RPMI8226 (cell line): ENCODE results near the gene ARL2.
A peak's percentile ranks its signal among the peaks of the same experiment; 100 is the strongest.
"Not testable (repeated sequence)": the region's sequence is repeated elsewhere in the genome, so short reads cannot be mapped to it uniquely, and the experiment has no call there.

Experiments
- DNase-seq: peaks from one replicate; pipeline ENCODE4 v3.0.0-alpha.2; 2015

ARL2 gene

DNA sequence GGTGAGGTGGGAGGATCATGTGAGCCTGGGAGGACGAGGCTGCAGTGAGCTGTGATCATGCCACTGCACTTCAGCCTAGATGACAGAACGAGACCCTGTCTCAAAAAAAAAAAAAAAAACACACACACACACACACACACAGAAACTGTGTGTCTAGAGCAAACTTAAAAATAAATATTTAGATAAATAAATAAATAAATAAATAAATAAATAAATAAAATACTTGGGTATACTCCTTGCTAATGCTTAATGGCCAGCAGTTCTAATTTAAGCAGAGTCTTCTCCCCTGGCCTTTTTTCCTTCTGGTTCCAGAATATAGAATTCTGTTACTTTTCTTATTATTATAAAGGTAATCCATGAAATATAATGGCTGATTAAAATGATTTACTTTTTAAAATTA, 5.1 kb upstream of the ARL2 start:
- DNase-seq = no peak

DNA sequence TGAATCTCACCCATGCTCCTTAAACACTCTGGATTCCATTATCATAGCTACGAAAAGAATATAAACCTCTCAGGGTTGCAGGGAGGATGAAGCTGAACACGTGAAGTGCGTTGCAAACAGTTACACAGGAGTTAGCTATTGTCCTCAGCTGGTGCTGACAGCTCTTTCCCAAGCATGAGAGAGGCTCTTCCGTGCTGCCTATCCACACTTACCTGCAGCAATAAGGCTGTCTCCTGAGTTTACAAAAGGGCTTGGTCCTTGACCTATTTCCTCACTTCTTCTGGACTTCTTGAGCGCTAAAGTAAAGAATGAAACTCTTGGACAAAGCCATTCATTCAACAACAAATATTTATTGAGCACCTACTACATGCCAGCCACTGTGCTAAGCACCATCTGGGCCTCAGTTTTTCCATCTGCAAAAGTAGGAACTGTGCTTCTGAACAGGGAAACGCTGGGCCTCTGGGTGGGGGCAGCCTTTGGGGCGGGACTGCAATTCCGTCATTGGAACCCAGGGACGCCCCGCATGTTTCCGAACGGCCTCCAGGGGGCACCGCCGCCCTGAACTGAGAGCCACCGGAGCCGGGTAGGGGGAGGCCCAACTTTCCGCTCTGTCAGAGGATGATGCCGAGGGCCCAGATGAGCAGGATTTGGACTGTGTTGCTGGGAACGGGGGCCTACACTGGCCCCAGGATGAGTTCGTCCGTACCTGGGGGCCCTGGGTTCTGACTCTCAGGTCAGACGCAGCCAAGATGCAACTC, 651 bp upstream of the ARL2 start:
- DNase-seq = peak; percentile 94

DNA sequence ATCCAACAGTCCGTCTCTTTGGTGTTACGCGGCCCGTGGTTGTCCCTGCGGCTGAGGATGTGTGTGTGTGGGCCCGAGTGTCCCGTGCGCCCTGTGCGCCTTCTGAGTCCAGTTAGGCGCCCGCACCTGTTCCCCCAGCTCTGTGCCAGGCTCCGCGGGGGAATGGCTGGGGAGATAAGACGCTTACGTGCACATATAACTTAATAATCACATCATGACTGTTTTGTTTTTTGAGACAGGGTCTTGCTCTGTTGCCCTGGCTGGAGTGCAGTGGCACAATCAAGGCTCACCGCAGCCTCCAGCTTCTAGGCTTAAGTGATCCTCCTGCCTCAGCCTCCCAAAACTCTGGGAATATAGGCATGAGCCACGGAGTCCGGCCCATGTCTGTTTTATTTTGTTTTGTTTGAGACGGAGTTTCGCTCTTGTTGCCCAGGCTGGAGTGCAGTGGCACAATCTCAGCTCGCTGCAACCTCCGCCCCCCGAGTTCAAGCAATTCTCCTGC, 817 bp downstream of the ARL2 start:
- DNase-seq = no peak

DNA sequence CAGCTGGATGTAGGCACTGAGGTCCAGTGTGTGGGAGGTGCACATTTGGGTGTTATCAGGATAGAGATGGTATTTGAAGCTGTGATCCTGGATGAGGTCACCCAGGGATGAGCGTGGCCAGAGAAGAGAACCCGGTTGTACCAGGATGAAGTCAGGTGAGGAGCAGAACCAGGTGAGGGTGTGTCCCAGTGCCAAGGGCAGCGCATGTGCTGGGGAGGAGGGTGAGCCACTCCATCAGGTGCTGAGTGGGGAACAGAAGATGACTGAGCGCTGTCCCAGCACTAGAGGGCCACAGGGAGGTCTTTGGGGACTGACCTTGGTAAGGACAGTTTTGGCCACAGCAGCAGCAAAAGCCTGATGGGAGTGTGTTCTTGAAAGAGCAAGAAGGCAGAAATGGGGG, 2.7 kb downstream of the ARL2 start:
- DNase-seq = no peak

DNA sequence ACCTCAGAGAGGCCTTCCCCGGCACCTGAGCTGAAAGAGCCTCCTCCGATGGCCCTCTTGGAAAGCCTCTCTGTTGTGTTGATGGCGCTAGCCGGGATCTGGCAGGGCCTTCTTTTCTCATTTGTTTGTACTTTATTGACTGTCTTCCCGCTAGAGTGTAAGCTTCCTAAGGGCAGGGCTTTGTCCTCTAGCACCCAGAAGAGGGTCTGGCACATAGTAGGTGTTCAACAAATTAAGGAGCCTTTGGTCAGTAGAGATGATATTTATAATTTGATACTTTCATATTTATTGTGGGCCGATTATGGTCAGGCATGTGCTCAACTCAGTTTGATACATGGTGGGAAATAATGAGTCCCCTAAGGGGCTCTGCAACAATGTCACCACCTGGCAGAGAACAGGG, 4.0 kb downstream of the ARL2 start:
- DNase-seq = no peak

DNA sequence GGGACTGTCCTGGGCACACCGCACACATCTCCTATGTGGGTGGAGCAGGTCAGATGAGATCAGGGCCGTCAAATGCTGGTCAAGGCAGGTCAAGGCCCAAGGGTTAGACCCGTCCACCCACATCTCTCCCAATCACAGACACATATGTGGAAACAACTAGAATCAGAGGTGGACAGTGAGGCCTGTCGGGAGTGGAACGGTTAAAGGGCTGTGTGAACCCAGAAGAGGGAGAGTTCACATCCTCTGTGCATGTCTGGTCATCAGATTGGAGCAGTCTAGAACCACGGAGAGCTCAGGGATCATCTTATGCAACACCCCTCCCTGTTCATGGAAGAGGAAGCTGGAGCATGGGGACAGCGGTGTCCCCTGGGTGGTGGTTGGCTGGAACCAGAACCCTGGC, 5.9 kb downstream of the ARL2 start:
- no peak for DNase-seq

DNA sequence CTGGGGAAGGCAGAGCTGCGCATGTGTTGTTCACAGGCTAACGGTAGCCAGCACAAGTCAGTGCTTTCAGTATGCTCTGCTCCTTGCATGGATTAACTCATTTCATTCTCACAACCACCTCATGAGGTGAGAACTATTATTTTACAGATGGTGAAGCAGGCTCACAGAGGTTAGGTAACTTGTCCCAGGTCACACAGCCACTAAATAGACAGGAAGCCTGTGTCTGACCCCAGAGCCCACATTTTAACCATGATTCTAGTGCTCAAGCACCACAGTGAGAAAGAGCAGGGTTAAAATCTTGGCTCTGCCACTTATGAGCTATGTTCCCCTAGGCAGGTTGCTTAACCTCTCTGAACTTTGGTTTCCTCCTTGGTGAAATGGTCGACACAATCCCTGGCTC, 7.0 kb downstream of the ARL2 start:
- no peak for DNase-seq

DNA sequence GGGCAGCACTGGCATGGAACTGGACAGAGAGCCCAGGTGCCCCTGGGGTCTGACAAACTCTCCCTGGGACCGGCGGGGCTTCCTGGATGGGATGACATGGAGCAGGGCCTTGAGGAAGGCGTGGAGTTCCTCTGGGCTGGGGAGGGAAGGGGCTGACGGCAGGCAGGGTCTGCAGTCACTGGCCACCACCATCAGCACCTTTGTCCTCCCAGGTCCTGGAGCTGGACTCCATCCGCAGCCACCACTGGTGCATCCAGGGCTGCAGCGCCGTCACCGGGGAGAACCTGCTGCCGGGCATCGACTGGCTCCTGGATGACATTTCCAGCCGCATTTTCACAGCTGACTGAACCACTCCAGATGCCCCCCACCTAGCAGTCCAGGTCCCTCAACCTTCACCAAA, 7.5 kb downstream of the ARL2 start:
- DNase-seq = no peak

DNA sequence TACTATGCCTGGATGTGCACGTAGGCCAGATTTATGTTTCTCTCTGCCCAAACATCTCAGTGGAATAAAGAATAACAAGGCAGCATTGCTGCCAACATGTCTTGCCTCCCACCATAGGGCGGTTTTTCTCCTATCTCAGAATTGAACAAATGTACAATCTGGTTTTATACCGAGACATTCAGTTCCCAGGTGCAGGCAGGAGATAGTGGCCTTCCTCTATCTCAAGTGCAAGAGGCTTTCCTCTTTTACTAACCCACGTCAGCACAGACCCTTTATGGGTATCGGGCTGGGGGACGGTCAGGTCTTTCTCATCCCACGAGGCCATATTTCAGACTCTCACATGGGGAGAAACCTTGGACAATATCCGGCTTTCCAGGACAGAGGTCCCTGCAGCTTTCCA, 9.5 kb downstream of the ARL2 start:
- not testable (repeated sequence) for DNase-seq

DNA sequence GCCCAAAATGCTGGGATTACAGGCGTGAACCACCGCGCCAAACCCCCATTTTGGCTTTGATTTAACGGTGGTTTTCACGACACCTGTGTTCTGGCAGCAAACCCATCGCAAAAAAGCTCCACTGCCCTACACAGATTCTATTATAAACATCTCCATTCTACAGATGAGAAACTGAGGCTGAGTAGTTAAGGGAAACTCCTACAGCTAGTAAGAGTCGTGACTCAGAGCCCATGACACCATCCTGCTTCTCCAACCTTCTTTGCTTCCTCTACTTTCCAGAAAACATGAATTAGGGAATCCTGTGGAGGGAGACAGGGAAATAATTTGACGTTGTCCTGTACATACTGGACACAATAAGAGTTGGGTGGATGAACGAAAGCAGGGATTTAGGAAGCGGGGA, 12.8 kb downstream of the ARL2 start:
- no peak for DNase-seq

DNA sequence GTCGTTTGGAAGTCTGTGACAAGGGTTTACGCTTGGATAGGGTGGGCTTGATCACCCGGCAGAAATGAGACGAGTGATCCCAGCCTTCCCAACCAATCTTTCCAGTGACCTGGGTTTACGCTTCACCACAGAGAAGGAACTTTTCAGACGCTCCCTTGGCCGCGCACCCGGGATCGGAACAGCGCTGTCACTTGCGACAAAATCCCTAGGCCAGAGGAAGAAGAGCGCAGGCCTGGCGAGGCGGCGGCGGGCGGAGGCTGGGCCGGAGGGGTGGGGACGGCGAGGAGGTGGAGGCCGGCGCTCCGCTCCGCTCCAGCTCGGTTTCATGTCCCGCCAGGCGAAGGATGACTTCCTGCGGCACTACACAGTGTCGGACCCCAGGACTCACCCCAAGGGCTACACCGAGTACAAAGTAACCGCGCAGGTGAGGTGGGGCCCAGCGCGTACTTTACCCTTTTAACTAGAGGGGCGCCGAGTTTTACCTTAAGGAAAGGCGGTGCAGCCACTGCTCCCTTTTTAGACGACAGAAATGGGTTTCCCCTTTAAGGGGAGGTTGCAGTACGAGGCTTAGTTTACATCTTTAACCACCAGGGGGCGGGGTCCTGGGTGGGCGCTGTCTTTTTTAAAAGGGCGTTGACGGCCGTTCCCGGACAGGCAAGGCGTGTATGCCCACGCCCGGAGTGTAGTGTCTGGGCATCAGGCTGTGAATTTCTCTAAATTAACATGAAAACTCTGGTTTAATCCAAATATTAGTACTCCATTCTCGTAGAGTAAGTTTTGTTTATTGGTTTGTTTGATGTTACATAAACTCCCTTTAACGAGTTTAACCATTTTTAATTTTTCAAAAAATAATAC, 13.5 kb downstream of the ARL2 start, which contains the start of gene SNX15:
Gene SNX15, plus strand, starts transcription at position 227 of the 855 bp plus-strand sequence. Its CDS starts 99 bp downstream, at position 326.
- peak; percentile 99 for DNase-seq

DNA sequence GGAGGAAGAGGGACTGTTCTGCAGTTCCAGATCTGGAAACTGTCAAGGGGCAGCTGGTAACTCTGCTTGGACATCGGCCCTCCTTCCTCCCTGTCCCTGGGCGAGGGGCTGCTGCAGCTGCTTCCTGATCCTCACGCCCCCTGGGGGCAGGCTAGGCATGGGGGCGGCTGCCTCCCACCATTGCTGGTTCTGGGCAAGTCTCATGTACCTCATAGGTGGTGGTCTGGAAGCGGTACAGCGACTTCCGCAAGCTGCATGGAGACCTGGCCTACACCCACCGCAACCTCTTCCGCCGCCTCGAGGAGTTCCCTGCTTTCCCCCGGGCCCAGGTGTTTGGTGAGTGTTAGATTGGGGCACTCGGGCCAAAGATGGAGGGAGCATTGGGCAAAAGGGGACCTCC, 18.3 kb downstream of the ARL2 start:
- DNase-seq = no peak

DNA sequence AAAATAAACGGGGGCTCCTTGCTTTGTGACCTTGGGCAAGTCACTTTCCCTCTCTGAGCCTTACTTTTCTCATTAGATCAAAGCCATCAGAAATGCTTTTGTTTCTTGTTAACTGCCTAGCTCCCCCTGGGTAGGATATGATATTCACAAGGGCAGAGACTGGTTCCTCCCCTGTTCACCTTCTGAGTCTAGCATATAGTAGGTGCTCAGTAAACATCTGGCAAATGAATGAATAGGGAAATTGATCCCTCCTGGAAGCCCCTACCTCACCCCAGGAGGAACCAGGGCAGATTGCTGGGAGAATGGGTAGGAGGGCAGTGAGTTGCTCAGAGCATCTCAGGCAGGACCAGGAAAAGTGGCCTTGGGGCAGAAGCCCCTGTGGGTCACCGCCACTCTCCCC, 20.5 kb downstream of the ARL2 start:
- DNase-seq = no peak

DNA sequence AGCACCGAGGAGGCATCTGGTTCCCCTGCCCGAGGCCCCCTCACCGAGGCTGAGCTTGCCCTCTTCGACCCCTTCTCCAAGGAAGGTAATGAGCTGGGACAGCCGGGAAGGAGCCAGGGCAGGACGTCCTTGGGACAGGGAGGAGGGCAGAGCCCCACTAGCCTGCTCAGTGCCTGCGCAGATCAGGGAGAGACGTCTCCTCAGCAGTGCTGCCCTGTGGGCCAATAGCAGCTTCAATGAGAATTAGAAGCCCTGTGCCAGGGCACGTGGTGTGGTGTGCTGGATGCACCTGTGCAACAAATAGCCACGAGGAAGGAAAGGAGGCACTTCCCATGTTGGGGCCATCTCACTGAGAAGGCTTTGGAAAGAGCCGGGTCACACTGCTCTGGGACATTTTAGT, 21.6 kb downstream of the ARL2 start:
- DNase-seq = no peak

DNA sequence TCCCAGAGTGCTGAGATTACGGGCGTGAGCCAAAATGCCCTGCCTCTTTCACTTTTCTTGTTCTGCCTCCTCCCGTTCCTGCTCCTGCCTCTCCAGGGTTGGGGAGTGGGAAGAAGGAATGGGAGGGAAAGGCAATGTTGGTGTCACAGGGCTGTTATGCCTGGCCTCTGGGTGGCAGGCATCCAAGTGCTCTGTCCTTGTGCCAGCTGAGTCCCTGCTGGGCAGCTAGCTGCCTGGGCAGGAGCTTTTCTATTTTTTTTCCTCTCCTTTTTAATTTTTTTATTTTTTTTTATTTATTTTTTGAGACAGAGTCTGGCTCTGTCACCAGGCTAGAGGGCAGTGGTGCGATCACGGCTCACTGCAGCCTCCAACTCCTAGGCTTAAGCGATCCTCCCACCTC, 23.0 kb downstream of the ARL2 start:
- no peak for DNase-seq

DNA sequence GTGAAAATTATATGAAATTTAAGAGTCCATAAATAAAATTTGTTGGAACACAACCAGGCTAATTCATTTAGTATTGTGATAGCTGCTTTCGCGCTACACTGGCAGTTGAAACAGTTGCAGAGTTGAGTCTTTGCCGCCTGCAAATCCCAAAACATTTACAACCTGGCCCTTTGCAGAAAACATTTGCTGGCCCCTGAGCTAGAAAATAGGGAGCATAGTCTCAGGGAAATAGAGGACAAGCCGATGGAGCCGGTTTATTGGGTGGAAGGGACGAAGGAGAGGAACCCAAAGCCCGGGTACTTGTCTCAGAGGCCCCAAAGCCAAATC, 26.5 kb downstream of the ARL2 start:
- DNase-seq = no peak

DNA sequence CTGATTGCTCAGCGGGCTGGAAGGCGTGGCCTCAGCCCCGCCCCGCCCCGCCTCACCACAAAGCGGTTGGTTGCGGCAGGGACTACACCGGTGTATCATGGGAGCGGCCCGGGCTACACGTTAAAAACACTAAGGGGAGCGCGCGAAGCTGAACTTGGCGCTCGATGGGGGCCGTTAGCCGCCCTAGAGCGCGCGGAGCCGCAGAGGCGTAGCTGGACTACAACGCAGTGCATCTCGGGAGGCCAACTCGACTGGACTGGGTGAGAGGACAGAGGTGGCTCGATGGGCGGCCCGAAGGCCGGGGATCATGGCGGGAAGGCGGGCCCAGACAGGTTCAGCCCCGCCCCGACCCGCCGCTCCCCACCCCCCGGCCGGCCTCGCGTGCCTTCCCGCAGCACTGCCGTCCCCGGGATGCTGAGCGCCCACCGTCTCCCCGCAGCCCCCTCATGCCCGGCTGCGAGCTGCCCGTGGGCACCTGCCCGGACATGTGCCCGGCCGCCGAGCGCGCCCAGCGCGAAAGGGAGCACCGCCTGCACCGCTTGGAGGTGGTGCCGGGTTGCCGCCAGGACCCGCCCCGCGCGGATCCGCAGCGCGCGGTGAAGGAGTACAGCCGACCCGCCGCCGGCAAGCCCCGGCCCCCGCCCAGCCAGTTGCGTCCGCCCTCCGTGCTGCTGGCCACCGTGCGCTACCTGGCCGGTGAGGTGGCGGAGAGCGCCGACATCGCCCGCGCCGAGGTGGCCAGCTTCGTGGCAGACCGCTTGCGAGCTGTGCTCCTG, 27.1 kb downstream of the ARL2 start, which contains the start of gene SAC3D1:
Gene SAC3D1, plus strand, starts transcription at position 364 of the 776 bp plus-strand sequence. Its CDS starts 83 bp downstream, at position 447.
- peak; percentile 98 for DNase-seq

DNA sequence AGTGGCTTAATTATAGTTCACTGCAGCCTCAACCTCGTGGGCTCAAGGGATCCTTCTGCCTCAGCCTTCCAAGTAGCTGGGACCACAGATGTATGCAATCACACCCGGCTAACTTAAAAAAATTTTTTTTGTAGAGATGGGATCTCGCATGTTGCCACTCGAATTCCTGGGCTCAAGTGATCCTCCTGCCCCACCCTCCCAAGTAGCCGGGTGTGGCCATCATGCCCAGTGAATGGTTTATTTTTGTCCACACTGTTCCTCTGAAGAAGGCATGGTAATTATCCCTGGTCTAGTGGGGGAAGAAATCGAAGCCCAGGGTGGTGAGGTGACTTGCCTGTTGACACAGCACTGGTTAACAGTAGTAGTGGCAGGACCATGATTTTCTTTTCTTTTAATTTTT, 28.9 kb downstream of the ARL2 start:
- no peak for DNase-seq

DNA sequence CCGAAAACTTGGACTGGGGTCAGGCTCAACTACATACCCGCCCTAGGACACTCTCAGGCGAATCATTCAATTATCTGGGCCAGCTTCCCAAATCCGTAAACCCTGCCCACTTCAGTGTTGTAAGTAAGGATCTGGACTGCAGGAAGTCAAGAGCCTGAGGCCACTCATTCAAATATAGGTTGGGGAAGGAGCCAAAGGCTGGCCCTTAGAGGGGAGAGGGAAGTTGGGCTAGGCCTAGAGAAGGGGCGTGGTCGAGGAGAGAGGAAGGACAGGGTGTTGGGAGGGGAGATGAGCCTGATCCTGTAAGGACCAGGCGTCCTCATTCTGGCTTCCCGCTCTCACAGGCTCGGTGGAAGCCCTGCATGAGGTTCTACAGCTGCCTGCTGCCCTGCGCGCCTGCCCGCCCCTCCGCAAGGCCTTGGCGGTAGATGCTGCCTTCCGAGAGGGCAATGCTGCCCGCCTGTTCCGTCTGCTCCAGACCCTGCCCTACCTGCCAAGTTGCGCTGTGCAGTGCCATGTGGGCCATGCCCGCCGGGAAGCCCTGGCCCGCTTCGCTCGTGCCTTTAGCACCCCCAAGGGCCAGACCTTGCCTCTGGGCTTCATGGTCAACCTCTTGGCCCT, 30.0 kb downstream of the ARL2 start:
- no peak for DNase-seq

DNA sequence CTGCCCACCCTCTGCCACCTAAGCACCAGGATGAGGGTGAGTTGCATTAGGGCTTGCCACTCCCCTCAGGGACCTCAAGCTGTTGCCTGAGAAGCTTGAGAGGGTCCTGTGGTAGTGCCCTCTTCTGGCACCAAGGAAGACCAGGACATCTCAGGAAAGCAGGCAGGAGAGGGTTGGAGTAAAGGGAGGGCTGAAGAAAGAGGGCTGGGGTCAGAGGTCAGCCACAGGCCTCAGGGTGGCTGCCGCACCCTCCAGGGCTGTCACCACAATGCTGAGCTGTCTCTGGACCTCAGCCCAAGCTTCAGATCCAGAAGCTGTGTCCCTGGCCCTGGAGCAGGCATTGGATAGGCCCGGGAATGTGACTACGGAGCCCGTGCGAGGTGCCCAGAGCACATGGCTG, 31.1 kb downstream of the ARL2 start:
- DNase-seq = no peak

DNA sequence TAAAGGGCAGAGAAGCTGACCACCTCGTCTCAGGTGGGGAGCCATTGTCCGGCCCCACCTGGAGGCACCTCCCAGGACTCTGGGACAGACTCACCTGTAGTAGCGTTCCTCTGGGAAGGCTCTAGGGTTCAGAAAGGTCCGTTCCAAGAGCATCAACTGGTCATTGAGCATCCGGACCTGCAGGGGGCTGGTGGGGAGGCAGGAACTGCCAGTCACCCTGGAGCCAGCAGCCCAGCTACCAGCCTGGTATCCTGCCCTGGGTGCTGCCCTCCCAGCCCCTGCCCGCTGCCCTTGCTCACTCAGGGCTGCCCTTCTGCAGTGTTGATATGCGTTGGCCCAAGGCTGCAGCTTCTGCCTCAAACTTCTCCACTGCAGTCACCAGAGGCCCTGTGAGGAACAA, 31.8 kb downstream of the ARL2 start:
- no peak for DNase-seq

DNA sequence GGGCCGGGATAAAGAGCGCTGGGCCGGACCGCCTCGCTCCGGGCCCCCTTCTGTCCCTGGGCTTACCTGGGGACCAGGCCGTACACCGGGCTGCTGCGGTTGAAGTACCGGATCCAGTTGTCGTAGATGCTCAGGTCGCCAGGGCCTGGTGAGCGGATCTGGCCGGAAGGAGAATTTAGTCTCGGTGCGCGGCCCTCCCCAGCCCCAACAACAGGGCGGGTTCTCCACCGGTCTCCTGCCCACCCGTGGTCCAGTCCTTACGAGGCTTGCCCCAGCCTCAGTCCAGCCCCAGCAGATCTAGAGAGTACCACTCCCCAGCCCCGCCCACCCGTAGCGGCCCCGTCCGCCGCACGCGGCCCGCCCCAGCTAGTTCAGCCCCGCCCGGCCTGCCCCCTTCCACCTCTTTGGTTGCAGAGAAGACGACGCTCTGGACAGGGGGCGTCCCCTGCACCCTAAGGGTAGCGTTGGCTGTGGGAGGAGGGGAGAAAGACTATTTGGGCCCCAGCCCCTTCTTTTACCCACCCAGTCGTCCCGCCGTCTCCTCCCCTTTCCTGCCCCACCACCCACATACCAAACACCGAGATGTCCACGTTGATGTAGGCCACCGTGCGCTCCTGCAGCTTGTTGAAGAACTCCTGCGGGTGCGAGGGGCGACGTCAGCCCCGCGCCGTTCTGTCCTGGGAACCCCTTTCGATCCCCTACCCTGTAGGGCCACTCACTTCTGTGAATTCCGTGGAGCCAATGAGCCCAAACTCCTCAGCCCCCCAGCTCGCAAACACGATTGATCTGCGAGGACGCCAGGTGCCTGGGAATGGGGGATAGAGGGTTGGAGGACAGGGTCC, 33.8 kb downstream of the ARL2 start:
- DNase-seq = no peak
